Keratinocyte (primary cell): ENCODE measurements around the gene ARMC3.

ENCODE experiments used
- EZH2 ChIP-seq: IDR thresholded peaks from one replicate; pipeline ENCODE4 v1.6.1; 2012; ENCODE audit warnings: inconsistent platforms, mild to moderate bottlenecking, low read length, moderate library complexity
- TF ChIP-seq, protein P1 (sequence below), 3 experiments: IDR thresholded peaks in 1 of 3; conservative IDR thresholded peaks in 1 of 3; optimal IDR thresholded peaks in 1 of 3; 2 replicates in 2 of 3; 3 replicates in 1 of 3; pipeline versions ENCODE3 to v1.5.1; 2011; ENCODE audit warnings: low read length in 3 of 3, mild to moderate bottlenecking in 3 of 3, moderate library complexity in 2 of 3, control low read depth in 1 of 3, inconsistent platforms in 1 of 3; ENCODE audit not compliant: insufficient read depth in 2 of 3; ENCODE audit errors: extremely low read depth in 1 of 3

DNA sequence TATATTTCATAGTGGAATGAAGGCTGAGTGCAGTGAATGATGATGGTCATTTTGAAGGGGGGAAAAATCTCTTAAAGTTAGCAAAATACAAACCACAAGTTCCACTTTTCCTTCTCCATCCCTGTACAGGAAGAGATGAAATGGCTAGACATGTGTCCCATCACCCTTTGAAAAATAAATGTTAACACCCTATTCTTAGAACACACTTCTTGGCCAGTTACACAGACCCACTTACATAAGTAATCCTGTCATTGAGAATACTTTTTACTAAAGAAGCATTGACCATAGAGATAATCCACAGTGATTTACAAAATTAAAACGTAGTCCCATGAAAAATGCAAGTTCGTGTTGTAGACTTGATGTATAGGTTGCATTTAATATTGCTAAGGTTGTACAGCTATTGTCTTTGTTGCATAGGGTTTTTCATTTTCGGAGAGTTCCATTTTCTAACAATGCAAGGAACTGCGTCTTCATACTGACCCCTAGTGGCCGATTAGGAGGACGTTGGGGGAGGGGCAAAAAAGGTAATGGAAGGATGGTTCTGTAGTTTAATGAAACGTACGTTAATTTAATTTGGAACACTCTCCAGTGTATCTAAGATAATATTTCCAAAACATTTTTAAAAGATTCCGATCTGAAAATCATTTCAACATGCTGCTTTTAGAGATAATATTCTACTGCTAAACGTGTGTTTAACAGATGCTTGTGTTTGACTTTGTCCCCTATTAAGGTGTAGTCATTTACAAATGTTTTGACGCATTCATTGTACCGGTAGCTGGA lies 60.9 kb downstream of the ARMC3 start:
- TF ChIP-seq, protein P1, sequence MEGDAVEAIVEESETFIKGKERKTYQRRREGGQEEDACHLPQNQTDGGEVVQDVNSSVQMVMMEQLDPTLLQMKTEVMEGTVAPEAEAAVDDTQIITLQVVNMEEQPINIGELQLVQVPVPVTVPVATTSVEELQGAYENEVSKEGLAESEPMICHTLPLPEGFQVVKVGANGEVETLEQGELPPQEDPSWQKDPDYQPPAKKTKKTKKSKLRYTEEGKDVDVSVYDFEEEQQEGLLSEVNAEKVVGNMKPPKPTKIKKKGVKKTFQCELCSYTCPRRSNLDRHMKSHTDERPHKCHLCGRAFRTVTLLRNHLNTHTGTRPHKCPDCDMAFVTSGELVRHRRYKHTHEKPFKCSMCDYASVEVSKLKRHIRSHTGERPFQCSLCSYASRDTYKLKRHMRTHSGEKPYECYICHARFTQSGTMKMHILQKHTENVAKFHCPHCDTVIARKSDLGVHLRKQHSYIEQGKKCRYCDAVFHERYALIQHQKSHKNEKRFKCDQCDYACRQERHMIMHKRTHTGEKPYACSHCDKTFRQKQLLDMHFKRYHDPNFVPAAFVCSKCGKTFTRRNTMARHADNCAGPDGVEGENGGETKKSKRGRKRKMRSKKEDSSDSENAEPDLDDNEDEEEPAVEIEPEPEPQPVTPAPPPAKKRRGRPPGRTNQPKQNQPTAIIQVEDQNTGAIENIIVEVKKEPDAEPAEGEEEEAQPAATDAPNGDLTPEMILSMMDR (optimal IDR thresholded peaks at IDR 0.05 in 1 of 3, IDR thresholded peaks at IDR 0.05 in 1 of 3, conservative IDR thresholded peaks at IDR 0.05 in 1 of 3; ENCODE audit: extremely low read depth in 1 of 3, insufficient read depth in 2 of 3, low read length in 3 of 3): peak; percentile 73 to 81 (median 78)
- no peak for TF ChIP-seq EZH2
